ENCODE data around the gene CYTH4.

DNA sequence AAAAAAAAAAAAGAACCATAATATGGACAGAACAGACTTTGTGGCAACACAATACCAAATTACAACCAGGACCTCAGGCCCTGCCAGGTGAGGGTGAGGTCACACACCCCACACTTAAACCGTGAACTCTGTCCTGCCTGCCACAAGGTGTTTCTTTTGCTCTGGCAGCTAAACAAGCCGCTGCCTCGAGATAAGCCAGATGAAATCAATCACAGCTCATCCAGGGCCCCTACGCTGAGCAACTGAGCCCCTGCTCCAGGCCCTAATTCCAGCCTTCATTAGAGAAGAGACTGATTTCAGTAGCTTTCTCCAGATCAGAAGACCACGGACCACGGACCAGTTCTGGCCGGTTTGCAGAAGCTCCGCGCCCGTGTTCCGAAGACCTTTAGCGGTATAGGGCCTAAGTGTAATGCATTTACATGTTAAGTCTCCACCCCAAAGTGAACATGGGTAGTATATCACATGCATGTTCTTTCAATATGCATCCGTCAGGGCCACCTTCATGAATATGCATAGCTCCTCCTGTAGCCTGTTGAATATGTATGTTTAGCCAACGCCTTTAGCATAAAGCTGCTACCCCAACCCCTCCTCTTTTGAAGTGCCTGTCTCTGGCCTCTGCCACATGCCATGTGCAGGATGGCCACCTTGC, 23.4 kb upstream of the CYTH4 start:
- TF ChIP-seq, protein P1, sequence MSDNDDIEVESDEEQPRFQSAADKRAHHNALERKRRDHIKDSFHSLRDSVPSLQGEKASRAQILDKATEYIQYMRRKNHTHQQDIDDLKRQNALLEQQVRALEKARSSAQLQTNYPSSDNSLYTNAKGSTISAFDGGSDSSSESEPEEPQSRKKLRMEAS (IDR thresholded peaks at IDR 0.05) = no peak
- TF ChIP-seq, protein P2, sequence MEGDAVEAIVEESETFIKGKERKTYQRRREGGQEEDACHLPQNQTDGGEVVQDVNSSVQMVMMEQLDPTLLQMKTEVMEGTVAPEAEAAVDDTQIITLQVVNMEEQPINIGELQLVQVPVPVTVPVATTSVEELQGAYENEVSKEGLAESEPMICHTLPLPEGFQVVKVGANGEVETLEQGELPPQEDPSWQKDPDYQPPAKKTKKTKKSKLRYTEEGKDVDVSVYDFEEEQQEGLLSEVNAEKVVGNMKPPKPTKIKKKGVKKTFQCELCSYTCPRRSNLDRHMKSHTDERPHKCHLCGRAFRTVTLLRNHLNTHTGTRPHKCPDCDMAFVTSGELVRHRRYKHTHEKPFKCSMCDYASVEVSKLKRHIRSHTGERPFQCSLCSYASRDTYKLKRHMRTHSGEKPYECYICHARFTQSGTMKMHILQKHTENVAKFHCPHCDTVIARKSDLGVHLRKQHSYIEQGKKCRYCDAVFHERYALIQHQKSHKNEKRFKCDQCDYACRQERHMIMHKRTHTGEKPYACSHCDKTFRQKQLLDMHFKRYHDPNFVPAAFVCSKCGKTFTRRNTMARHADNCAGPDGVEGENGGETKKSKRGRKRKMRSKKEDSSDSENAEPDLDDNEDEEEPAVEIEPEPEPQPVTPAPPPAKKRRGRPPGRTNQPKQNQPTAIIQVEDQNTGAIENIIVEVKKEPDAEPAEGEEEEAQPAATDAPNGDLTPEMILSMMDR (IDR thresholded peaks at IDR 0.05; ENCODE audit: control extremely low read depth in 1 of 3, insufficient read depth in 1 of 3, low read depth in 1 of 3, low read length in 3 of 3) = no peak
- TF ChIP-seq POLR2AphosphoS5 (IDR thresholded peaks at IDR 0.05; ENCODE audit: low read depth, low read length) = no peak
- TF ChIP-seq EZH2 (IDR thresholded peaks at IDR 0.05; ENCODE audit: low read depth, low read length, severe bottlenecking) = no peak
- TF ChIP-seq YY1 (IDR thresholded peaks at IDR 0.05; ENCODE audit: low read depth, low read length) = no peak
- no peak; a peak in 1 of 3 replicates for TF ChIP-seq POLR2A (IDR thresholded peaks at IDR 0.05; ENCODE audit: control extremely low read depth in 1 of 2, low read depth in 2 of 2, low read length in 2 of 2)
- TF ChIP-seq SP4 (IDR thresholded peaks at IDR 0.05; ENCODE audit: low read length) = no peak

All from H1 (cell line).